ENCODE measurements around the gene PGAP3.

DNA sequence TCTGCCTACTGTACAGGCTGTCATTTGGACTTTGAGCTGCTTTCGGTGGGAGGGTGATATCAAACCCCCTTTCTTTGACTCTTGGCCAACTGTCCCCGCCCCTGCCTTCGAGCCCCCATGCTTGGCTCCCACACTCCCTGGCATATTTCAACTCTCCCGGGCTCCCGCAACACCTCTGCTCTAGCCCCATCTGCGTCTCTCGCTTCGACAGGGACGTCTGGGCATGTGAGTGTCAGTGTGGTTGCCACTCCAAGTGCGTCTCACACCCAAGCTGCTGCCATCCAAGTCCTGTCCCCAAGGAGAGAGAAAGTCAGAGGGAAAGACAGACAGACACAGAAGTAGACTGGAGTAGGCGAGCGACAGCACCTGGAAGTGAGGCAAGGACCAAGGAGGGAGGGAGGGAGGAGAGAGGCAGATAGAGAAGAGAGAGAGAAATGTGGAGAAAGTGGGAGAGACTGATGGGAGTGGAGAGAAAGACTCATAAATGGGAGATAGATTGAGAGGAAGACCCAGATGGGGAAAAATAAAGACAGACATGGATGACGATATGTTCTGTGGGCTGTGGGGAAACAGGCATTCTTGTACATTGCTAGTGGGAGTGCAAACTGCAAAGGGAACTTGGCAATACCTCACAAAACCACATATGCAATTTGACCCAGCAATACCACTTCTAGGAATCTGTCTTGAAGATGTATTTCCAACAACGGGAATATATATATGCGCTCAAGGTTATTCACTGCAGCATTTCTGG, 39.1 kb downstream of the PGAP3 start:
- TF ChIP-seq ZFP3 (CRISPR knock-in tag; IDR thresholded peaks at IDR 0.05) (no peak), ZC3H10 (CRISPR knock-in tag; IDR thresholded peaks at IDR 0.05) (no peak), RARB (CRISPR knock-in tag; IDR thresholded peaks at IDR 0.05) (no peak), TOX (CRISPR knock-in tag; IDR thresholded peaks at IDR 0.05; ENCODE audit: borderline replicate concordance) (no peak), BACH2 (CRISPR knock-in tag; IDR thresholded peaks at IDR 0.05; ENCODE audit: borderline replicate concordance) (no peak), ZNF70 (CRISPR knock-in tag; IDR thresholded peaks at IDR 0.05) (no peak)
- TF ChIP-seq, protein P1, sequence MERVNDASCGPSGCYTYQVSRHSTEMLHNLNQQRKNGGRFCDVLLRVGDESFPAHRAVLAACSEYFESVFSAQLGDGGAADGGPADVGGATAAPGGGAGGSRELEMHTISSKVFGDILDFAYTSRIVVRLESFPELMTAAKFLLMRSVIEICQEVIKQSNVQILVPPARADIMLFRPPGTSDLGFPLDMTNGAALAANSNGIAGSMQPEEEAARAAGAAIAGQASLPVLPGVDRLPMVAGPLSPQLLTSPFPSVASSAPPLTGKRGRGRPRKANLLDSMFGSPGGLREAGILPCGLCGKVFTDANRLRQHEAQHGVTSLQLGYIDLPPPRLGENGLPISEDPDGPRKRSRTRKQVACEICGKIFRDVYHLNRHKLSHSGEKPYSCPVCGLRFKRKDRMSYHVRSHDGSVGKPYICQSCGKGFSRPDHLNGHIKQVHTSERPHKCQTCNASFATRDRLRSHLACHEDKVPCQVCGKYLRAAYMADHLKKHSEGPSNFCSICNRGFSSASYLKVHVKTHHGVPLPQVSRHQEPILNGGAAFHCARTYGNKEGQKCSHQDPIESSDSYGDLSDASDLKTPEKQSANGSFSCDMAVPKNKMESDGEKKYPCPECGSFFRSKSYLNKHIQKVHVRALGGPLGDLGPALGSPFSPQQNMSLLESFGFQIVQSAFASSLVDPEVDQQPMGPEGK (CRISPR knock-in tag; IDR thresholded peaks at IDR 0.05; ENCODE audit: borderline replicate concordance): no peak

All from SK-N-SH treated with all-trans-retinoic acid at 6 μM for 48 hours (cell line).